ENCODE data around the gene ZNF691. TPM values are rescaled to one million over a fixed set of nuclear protein-coding genes. Genes with fewer than 3 reads are reported as not detected.
"Not testable (repeated sequence)": the region's sequence is repeated elsewhere in the genome, so short reads cannot be mapped to it uniquely, and the experiment has no call there.

The ZNF691 gene
- total and polyA plus RNA-seq, 4 donors, result 9.0 to 15.9 (median 14.3) TPM

DNA sequence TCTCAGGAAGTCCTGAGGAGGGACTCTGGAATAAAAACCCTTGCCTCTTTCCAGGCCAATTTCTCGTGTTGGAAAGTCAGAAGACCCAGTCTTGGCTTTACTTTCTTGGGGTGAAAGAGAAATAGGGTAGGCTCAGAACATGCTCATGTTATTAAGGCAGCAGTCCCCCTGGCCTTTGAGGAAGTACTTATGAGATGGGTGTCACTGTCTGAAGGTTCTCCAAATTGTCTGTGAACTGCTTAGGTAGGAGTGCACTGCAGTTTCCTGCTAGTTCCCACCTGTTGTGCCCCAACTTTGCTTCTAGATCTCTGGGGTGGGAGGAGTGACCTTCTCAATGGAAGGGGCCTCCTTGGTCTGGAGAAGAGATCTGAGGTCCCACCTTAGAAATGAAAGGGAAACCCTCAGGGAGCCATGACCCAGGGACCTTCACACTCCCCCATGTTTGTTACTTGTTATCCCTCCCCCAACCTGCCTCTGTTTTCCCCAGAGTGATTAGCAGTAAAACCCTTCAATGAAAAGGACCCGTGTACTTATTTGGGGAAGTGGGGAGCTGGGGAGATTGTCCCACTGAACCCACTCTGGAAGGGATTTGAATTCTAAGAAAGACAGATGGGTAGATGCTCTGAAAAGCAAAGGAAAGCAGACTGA lies 5.7 kb downstream of the ZNF691 start:
- DNase-seq (ENCODE audit: low read depth in 4 of 6, low spot score in 6 of 6), result no peak
- no peaks in the 10 kb centered on the region for H3K9me3 ChIP-seq (ENCODE audit: control insufficient read depth, insufficient read depth, low read length)
- no peak overlapping the region for H3K4me3 ChIP-seq (ENCODE audit: low read depth, low read length)
- H3K27me3 ChIP-seq (ENCODE audit: control insufficient read depth, insufficient read depth, low read length), result no peaks in the 10 kb centered on the region
- no peak overlapping the region for H3K27ac ChIP-seq (ENCODE audit: low read depth, low read length)
- peaks cover 23% of the 10 kb centered on the region for H3K36me3 ChIP-seq (ENCODE audit: control insufficient read depth, insufficient read depth, low read length)
- peaks cover 2% of the 10 kb centered on the region for H3K4me1 ChIP-seq (ENCODE audit: control insufficient read depth, insufficient read depth, low read length)
- 88% methylated on average over 1 of the region's 2 CpGs for WGBS (ENCODE audit: insufficient coverage)

GRCh38 chr1:42852608-42852980 lies 6.2 kb downstream of the ZNF691 start:
- Histone ChIP-seq H3K4me1 (ENCODE audit: control insufficient read depth, insufficient read depth, low read length) (no peaks in the 10 kb centered on the region), H3K36me3 (ENCODE audit: control insufficient read depth, insufficient read depth, low read length) (peaks cover 23% of the 10 kb centered on the region), H3K27me3 (ENCODE audit: control insufficient read depth, insufficient read depth, low read length) (no peaks in the 10 kb centered on the region), H3K27ac (ENCODE audit: low read depth, low read length) (no peak overlapping the region), H3K4me3 (ENCODE audit: low read depth, low read length) (no peak overlapping the region), H3K9me3 (ENCODE audit: control insufficient read depth, insufficient read depth, low read length) (no peaks in the 10 kb centered on the region)
- WGBS (ENCODE audit: insufficient coverage), result no CpG with 5 or more reads among the region's 2 CpGs
- no peak for DNase-seq (ENCODE audit: low read depth in 4 of 6, low spot score in 6 of 6)

DNA sequence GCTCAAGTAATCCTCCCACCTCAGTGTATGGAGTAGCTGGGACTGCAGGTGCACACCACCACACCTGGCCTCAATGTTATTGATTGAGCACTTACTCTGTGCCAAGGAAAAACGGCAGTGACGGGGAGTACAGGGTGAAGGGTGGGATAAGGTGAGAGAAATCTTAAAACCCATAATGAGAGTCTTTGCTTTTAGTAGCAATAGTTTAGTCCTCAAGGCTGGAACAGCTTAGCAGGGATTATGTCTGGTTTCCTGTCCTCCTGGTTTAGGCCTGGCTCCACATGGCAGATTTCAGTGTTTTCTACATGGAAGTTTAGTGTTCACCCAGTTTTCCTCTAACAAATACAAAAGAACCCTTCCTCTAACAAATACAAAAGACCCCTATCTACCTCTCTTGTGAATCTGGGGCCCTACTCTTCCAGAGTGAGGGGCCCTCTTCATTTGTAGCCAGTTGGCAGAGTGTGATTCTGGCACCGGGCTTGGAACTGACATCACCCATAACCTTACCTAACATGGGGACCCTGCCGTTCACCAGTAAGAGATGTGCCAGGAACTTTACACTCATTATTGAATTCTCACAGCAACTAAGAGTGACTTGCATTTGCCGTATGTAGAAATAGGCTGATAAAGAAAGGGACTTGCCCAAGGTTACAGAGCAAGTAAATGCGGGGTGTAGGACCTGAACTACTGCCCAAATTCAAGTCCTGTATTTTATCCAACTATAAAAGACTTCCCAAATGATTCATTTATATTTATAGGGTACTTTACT lies 6.9 kb downstream of the ZNF691 start:
- Histone ChIP-seq H3K36me3 (ENCODE audit: control insufficient read depth, insufficient read depth, low read length) (peaks cover 23% of the 10 kb centered on the region), H3K27me3 (ENCODE audit: control insufficient read depth, insufficient read depth, low read length) (no peaks in the 10 kb centered on the region), H3K9me3 (ENCODE audit: control insufficient read depth, insufficient read depth, low read length) (no peaks in the 10 kb centered on the region), H3K4me3 (ENCODE audit: low read depth, low read length) (no peak overlapping the region), H3K4me1 (ENCODE audit: control insufficient read depth, insufficient read depth, low read length) (no peaks in the 10 kb centered on the region), H3K27ac (ENCODE audit: low read depth, low read length) (no peak overlapping the region)
- DNase-seq (ENCODE audit: low read depth in 4 of 6, low spot score in 6 of 6), result no peak
- no CpG with 5 or more reads among the region's 6 CpGs for WGBS (ENCODE audit: insufficient coverage)

- H3K9me3 ChIP-seq (ENCODE audit: control insufficient read depth, insufficient read depth, low read length); DNase-seq (ENCODE audit: low read depth in 4 of 6, low spot score in 6 of 6); H3K27me3 ChIP-seq (ENCODE audit: control insufficient read depth, insufficient read depth, low read length); H3K4me1 ChIP-seq (ENCODE audit: control insufficient read depth, insufficient read depth, low read length); H3K4me3 ChIP-seq (ENCODE audit: low read depth, low read length); H3K36me3 ChIP-seq (ENCODE audit: control insufficient read depth, insufficient read depth, low read length); H3K27ac ChIP-seq (ENCODE audit: low read depth, low read length): not testable (repeated sequence)
- 92% methylated on average over 2 of the region's 3 CpGs for WGBS (ENCODE audit: insufficient coverage)
Measured at GRCh38 chr1:42856554-42856953, 10.1 kb downstream of the ZNF691 start.

GRCh38 chr1:42859366-42859765 lies 13.0 kb downstream of the ZNF691 start:
- H3K9me3 ChIP-seq (ENCODE audit: control insufficient read depth, insufficient read depth, low read length); H3K27me3 ChIP-seq (ENCODE audit: control insufficient read depth, insufficient read depth, low read length); H3K27ac ChIP-seq (ENCODE audit: low read depth, low read length); H3K4me3 ChIP-seq (ENCODE audit: low read depth, low read length); DNase-seq (ENCODE audit: low read depth in 4 of 6, low spot score in 6 of 6); H3K36me3 ChIP-seq (ENCODE audit: control insufficient read depth, insufficient read depth, low read length); H3K4me1 ChIP-seq (ENCODE audit: control insufficient read depth, insufficient read depth, low read length): not testable (repeated sequence)
- WGBS (ENCODE audit: insufficient coverage), result 93% methylated on average over 5 of the region's 5 CpGs

DNA sequence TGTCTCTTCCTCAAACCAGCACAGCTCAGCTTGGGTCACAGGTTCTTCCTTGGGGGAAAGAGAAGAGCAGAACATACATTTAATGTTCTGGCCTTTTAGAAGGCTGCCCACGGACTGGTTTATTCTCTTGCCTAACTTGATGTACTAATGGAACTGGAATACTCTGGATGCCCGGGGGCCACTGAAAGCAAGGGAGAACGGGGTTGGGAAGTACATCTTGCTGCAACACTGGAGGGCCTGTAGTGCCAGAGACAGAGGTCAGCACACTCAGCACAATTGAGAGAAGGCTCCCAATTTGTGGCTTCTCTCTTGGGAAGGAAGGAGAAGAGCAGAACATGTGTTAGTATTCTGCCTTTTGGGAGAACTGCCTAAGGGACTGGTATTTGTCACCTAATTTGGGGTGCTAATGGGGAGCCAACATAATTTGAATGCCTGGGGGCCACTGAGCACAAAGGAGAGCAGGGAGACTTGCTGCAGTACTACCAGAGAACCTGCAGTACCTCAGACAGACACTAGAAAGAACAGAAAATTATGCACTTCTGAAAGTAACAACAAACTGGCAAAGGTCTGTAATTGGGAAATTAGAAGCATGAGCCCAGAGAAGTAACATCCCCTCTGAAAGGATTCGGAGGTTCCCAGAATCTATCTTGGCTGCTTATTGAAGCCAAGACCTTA lies 14.1 kb downstream of the ZNF691 start:
- no peaks in the 10 kb centered on the region for H3K36me3 ChIP-seq (ENCODE audit: control insufficient read depth, insufficient read depth, low read length)
- no peak overlapping the region for H3K4me3 ChIP-seq (ENCODE audit: low read depth, low read length)
- H3K27ac ChIP-seq (ENCODE audit: low read depth, low read length), result no peak overlapping the region
- no peaks in the 10 kb centered on the region for H3K4me1 ChIP-seq (ENCODE audit: control insufficient read depth, insufficient read depth, low read length)
- no peak for DNase-seq (ENCODE audit: low read depth in 4 of 6, low spot score in 6 of 6)
- peaks cover 5% of the 10 kb centered on the region for H3K9me3 ChIP-seq (ENCODE audit: control insufficient read depth, insufficient read depth, low read length)
- H3K27me3 ChIP-seq (ENCODE audit: control insufficient read depth, insufficient read depth, low read length), result no peaks in the 10 kb centered on the region
- 71% methylated on average over 3 of the region's 4 CpGs for WGBS (ENCODE audit: insufficient coverage)

- no peak for DNase-seq (ENCODE audit: low read depth in 4 of 6, low spot score in 6 of 6)
- H3K27ac ChIP-seq (ENCODE audit: low read depth, low read length), result no peak overlapping the region
Measured at GRCh38 chr1:42861014-42861399, 14.6 kb downstream of the ZNF691 start.

GRCh38 chr1:42866549-42866948 lies 20.1 kb downstream of the ZNF691 start:
- DNase-seq (ENCODE audit: low read depth in 4 of 6, low spot score in 6 of 6), result no peak
- Histone ChIP-seq H3K27me3 (ENCODE audit: control insufficient read depth, insufficient read depth, low read length) (no peaks in the 10 kb centered on the region), H3K4me1 (ENCODE audit: control insufficient read depth, insufficient read depth, low read length) (no peaks in the 10 kb centered on the region), H3K4me3 (ENCODE audit: low read depth, low read length) (no peak overlapping the region), H3K27ac (ENCODE audit: low read depth, low read length) (no peak overlapping the region), H3K9me3 (ENCODE audit: control insufficient read depth, insufficient read depth, low read length) (no peaks in the 10 kb centered on the region), H3K36me3 (ENCODE audit: control insufficient read depth, insufficient read depth, low read length) (no peaks in the 10 kb centered on the region)
- 63% methylated on average over 1 of the region's 5 CpGs for WGBS (ENCODE audit: insufficient coverage)

More at GRCh38 chr1:42861014-42861399, 14.6 kb downstream of the ZNF691 start:
- no peaks in the 10 kb centered on the region for H3K4me1 ChIP-seq (ENCODE audit: control insufficient read depth, insufficient read depth, low read length)
- H3K9me3 ChIP-seq (ENCODE audit: control insufficient read depth, insufficient read depth, low read length), result peaks cover 5% of the 10 kb centered on the region
- no peaks in the 10 kb centered on the region for H3K27me3 ChIP-seq (ENCODE audit: control insufficient read depth, insufficient read depth, low read length)
- no peaks in the 10 kb centered on the region for H3K36me3 ChIP-seq (ENCODE audit: control insufficient read depth, insufficient read depth, low read length)
- H3K4me3 ChIP-seq (ENCODE audit: low read depth, low read length), result no peak overlapping the region

DNA sequence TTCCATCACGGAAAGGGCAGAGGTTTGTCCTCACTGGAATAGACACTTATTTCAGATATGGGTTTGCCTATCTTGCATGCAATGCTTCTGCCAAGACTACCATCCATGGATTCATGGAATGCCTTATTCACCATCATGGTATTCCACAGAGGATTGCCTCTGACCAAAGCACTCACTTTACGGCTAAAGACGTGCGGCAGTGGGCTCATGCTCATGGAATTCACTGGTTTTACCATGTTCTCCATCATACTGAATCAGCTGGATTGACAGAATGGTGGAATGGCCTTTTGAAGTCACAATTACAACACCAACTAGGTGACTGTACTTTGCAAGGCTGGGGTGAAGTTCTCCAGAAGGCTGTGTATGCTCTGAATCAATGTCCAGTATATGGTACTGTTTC lies 22.1 kb downstream of the ZNF691 start:
- not testable (repeated sequence) for H3K4me1 ChIP-seq (ENCODE audit: control insufficient read depth, insufficient read depth, low read length); H3K27ac ChIP-seq (ENCODE audit: low read depth, low read length); H3K27me3 ChIP-seq (ENCODE audit: control insufficient read depth, insufficient read depth, low read length); H3K36me3 ChIP-seq (ENCODE audit: control insufficient read depth, insufficient read depth, low read length); DNase-seq (ENCODE audit: low read depth in 4 of 6, low spot score in 6 of 6); H3K4me3 ChIP-seq (ENCODE audit: low read depth, low read length); H3K9me3 ChIP-seq (ENCODE audit: control insufficient read depth, insufficient read depth, low read length)
- 77% methylated on average over 3 of the region's 4 CpGs for WGBS (ENCODE audit: insufficient coverage)

DNA sequence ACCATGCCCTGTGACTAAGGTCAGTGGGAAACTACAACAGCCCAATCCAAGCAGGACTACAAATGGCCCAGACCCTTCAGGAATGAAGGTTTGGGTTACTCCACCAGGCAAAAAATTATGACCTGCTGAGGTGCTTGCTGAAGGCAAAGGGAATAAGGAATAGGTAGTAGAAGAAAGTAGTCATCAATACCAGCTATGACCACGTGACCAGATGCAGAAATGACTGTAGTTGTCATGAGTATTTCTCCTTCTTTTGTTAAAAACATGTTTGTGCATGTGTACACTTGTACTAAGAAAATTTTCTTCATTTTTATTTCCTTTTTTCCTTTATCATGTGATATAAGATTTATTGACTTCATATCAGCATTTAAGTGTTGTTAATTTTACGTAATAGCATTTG lies 22.8 kb downstream of the ZNF691 start:
- not testable (repeated sequence) for DNase-seq (ENCODE audit: low read depth in 4 of 6, low spot score in 6 of 6)

More for the DNA sequence above, 22.8 kb downstream of the ZNF691 start:
- not testable (repeated sequence) for H3K27ac ChIP-seq (ENCODE audit: low read depth, low read length); H3K27me3 ChIP-seq (ENCODE audit: control insufficient read depth, insufficient read depth, low read length); H3K36me3 ChIP-seq (ENCODE audit: control insufficient read depth, insufficient read depth, low read length); H3K4me3 ChIP-seq (ENCODE audit: low read depth, low read length); H3K9me3 ChIP-seq (ENCODE audit: control insufficient read depth, insufficient read depth, low read length); H3K4me1 ChIP-seq (ENCODE audit: control insufficient read depth, insufficient read depth, low read length)
- 100% methylated on average over 1 of the region's 2 CpGs for WGBS (ENCODE audit: insufficient coverage)

Measured in spinal cord (tissue), 10 donors.